Measurements from ENCODE around the gene TESPA1. TPM values are rescaled to one million over a fixed set of nuclear protein-coding genes. Genes with fewer than 3 reads are reported as not detected.

The TESPA1 gene
- polyA plus RNA-seq, 1 donor (not counting 4 experiments of a cell fraction or from before 2014, with no cell fraction given) = not detected

DNA sequence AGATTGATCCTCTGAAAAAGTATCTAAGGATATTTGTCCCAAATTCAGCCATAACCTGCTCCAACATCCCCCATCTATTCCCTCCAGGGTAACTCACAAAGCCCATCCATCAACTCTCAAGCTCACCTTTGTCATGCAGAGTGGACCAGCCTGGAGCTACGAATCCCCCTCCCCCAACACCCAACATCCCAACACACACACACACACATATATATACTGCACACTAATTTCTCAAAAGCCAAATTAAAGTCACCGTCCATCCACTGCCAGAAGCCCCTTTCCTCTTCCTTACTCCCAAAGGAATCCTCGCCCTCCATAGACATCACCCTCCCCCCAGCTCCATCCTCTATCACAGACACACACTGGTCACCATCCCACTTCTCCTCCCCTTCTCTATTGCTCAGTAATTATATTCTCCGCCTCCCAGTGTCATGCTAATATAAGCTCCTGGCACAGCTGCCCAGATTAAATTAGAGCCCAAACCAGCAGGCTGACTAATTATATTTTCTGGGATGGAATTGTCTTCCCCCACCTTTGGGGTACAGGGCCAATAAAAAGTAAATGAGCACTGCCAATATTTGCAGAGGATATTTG, 13.5 kb upstream of the TESPA1 start:
- dilution Hi-C loops (cut with MboI; ENCODE audit: extremely low pct_ligation_motif_present, low sequenced_read_pairs) = no loop called here
- Histone ChIP-seq H3K9me3 (ENCODE audit: control insufficient read depth, low read depth, low read length) (no peaks in the 10 kb centered on the region), H2AFZ (ENCODE audit: control insufficient read depth, low read length) (no peak overlapping the region), H3K27ac (ENCODE audit: control insufficient read depth, insufficient read depth, low read length) (no peak overlapping the region), H3K4me1 (ENCODE audit: control insufficient read depth, extremely low read depth, insufficient read depth, low read length) (no peaks in the 10 kb centered on the region), H3K27me3 (ENCODE audit: control insufficient read depth, extremely low read depth, insufficient read depth, low read length) (no peaks in the 10 kb centered on the region), H3K4me3 (ENCODE audit: control insufficient read depth in 2 of 3, extremely low read depth in 1 of 3, insufficient read depth in 2 of 3, low read depth in 1 of 3, low read length in 3 of 3) (no peak overlapping the region), H3K79me2 (ENCODE audit: control insufficient read depth, insufficient read depth, low read length) (no peaks in the 10 kb centered on the region), H4K20me1 (ENCODE audit: control insufficient read depth, extremely low read depth, insufficient read depth, low read length) (no peaks in the 10 kb centered on the region), H3K9me1 (ENCODE audit: control insufficient read depth, extremely low read depth, insufficient read depth, low read length) (no peaks in the 10 kb centered on the region), H3K4me2 (ENCODE audit: control insufficient read depth, extremely low read depth, insufficient read depth, low read depth, low read length) (no peak overlapping the region), H3K36me3 (ENCODE audit: control insufficient read depth in 2 of 2, extremely low read depth in 1 of 2, insufficient read depth in 2 of 2, low read length in 2 of 2) (no peaks in the 10 kb centered on the region), H3K9ac (ENCODE audit: control insufficient read depth, extremely low read depth, insufficient read depth, low read length) (no peak overlapping the region)
- FAIRE-seq (no peak), DNase-seq (ENCODE audit: low read depth, low spot score) (no peak)
- TF ChIP-seq, protein P1, sequence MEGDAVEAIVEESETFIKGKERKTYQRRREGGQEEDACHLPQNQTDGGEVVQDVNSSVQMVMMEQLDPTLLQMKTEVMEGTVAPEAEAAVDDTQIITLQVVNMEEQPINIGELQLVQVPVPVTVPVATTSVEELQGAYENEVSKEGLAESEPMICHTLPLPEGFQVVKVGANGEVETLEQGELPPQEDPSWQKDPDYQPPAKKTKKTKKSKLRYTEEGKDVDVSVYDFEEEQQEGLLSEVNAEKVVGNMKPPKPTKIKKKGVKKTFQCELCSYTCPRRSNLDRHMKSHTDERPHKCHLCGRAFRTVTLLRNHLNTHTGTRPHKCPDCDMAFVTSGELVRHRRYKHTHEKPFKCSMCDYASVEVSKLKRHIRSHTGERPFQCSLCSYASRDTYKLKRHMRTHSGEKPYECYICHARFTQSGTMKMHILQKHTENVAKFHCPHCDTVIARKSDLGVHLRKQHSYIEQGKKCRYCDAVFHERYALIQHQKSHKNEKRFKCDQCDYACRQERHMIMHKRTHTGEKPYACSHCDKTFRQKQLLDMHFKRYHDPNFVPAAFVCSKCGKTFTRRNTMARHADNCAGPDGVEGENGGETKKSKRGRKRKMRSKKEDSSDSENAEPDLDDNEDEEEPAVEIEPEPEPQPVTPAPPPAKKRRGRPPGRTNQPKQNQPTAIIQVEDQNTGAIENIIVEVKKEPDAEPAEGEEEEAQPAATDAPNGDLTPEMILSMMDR (optimal IDR thresholded peaks at IDR 0.05 in 1 of 3, IDR thresholded peaks at IDR 0.05 in 1 of 3, conservative IDR thresholded peaks at IDR 0.05 in 1 of 3; ENCODE audit: extremely low read depth in 1 of 3, insufficient read depth in 2 of 3, low read length in 3 of 3) = no peak
- TF ChIP-seq EZH2 (IDR thresholded peaks at IDR 0.05; ENCODE audit: low read length) = no peak

GRCh38 chr12:54996205-54996604, 11.6 kb upstream of the TESPA1 start:
- Histone ChIP-seq H3K9me1 (ENCODE audit: control insufficient read depth, extremely low read depth, insufficient read depth, low read length) (no peaks in the 10 kb centered on the region), H3K27ac (ENCODE audit: control insufficient read depth, insufficient read depth, low read length) (no peak overlapping the region), H3K27me3 (ENCODE audit: control insufficient read depth, extremely low read depth, insufficient read depth, low read length) (no peaks in the 10 kb centered on the region), H3K9ac (ENCODE audit: control insufficient read depth, extremely low read depth, insufficient read depth, low read length) (no peak overlapping the region), H3K9me3 (ENCODE audit: control insufficient read depth, low read depth, low read length) (no peaks in the 10 kb centered on the region), H3K36me3 (ENCODE audit: control insufficient read depth in 2 of 2, extremely low read depth in 1 of 2, insufficient read depth in 2 of 2, low read length in 2 of 2) (no peaks in the 10 kb centered on the region), H2AFZ (ENCODE audit: control insufficient read depth, low read length) (no peak overlapping the region), H3K79me2 (ENCODE audit: control insufficient read depth, insufficient read depth, low read length) (no peaks in the 10 kb centered on the region), H3K4me3 (ENCODE audit: control insufficient read depth in 2 of 3, extremely low read depth in 1 of 3, insufficient read depth in 2 of 3, low read depth in 1 of 3, low read length in 3 of 3) (no peak overlapping the region), H3K4me2 (ENCODE audit: control insufficient read depth, extremely low read depth, insufficient read depth, low read depth, low read length) (no peak overlapping the region), H3K4me1 (ENCODE audit: control insufficient read depth, extremely low read depth, insufficient read depth, low read length) (no peaks in the 10 kb centered on the region), H4K20me1 (ENCODE audit: control insufficient read depth, extremely low read depth, insufficient read depth, low read length) (no peaks in the 10 kb centered on the region)
- dilution Hi-C loops (cut with MboI; ENCODE audit: extremely low pct_ligation_motif_present, low sequenced_read_pairs) = no loop called here
- TF ChIP-seq, protein P1 (optimal IDR thresholded peaks at IDR 0.05 in 1 of 3, IDR thresholded peaks at IDR 0.05 in 1 of 3, conservative IDR thresholded peaks at IDR 0.05 in 1 of 3; ENCODE audit: extremely low read depth in 1 of 3, insufficient read depth in 2 of 3, low read length in 3 of 3) = no peak
- TF ChIP-seq EZH2 (IDR thresholded peaks at IDR 0.05; ENCODE audit: low read length) = no peak
- no peak for DNase-seq (ENCODE audit: low read depth, low spot score)
- no peak for FAIRE-seq

Measured in keratinocyte (primary cell).